Measurements from ENCODE around the gene BRD1. TPM values are rescaled to one million over a fixed set of nuclear protein-coding genes. Genes with fewer than 3 reads are reported as not detected.
A peak's percentile ranks its signal among the peaks of the same experiment; 100 is the strongest.

BRD1 gene
- total RNA-seq, 4 donors from 2014 or later, result 43.4 to 70.5 (median 50.3) TPM

GRCh38 chr22:49807780-49808708 lies 19.6 kb downstream of the BRD1 start:
- Histone ChIP-seq H3K27me3 (no peaks in the 10 kb centered on the region), H3K27ac (peak overlapping the region in 1 of 4 donors; percentile 21), H3K4me1 (peaks cover 0 to 38% (median 8%) of the 10 kb centered on the region in 4 donors), H3K9me3 (no peaks in the 10 kb centered on the region), H3K4me3 (no peak overlapping the region), H3K36me3 (peaks cover 0 to 4% (median 0%) of the 10 kb centered on the region in 4 donors)
- no peak for DNase-seq
- 71 to 84% methylated on average over 13 to 14 of the region's 14 CpGs for WGBS, 2 donors (ENCODE audit: low coverage in 1 of 2)
- in situ Hi-C loops (cut with MboI; ENCODE audit: low pct_ligation_motif_present in 1 of 4, low pct_unique_long_range_greater_than_20kb in 1 of 4, low sequenced_read_pairs in 3 of 4), result no loop called here
- intact Hi-C loops (cut with DNase I; ENCODE audit: low total_unique reads), result no loop called here
- no peak for TF ChIP-seq CTCF (IDR thresholded peaks at IDR 0.05)

GRCh38 chr22:49807129-49807528 lies 20.5 kb downstream of the BRD1 start:
- H3K4me3 ChIP-seq, result no peak overlapping the region
- DNase-seq, result no peak
- TF ChIP-seq POLR2A (IDR thresholded peaks at IDR 0.05) (no peak), POLR2AphosphoS5 (IDR thresholded peaks at IDR 0.05) (no peak), CTCF (IDR thresholded peaks at IDR 0.05) (no peak), EP300 (IDR thresholded peaks at IDR 0.05; ENCODE audit: low read depth) (no peak)
- in situ Hi-C loops (cut with MboI; ENCODE audit: low pct_ligation_motif_present in 1 of 4, low pct_unique_long_range_greater_than_20kb in 1 of 4, low sequenced_read_pairs in 3 of 4) (no loop called here), intact Hi-C loops (cut with DNase I; ENCODE audit: low total_unique reads) (no loop called here)
- no peaks in the 10 kb centered on the region for H3K9me3 ChIP-seq
- H3K36me3 ChIP-seq, result peaks cover 0 to 4% (median 0%) of the 10 kb centered on the region in 4 donors
- peaks cover 0 to 33% (median 6%) of the 10 kb centered on the region in 4 donors for H3K4me1 ChIP-seq
- no peaks in the 10 kb centered on the region for H3K27me3 ChIP-seq
- no peak overlapping the region for H3K27ac ChIP-seq
- 95 to 96% methylated on average over 8 of the region's 8 CpGs for WGBS, 2 donors (ENCODE audit: low coverage in 1 of 2)

- Histone ChIP-seq H3K27ac (no peak overlapping the region), H3K9me3 (no peaks in the 10 kb centered on the region), H3K4me3 (no peak overlapping the region), H3K4me1 (peaks cover 6 to 12% (median 8%) of the 10 kb centered on the region in 4 donors), H3K27me3 (no peaks in the 10 kb centered on the region), H3K36me3 (peaks cover 0 to 4% (median 0%) of the 10 kb centered on the region in 4 donors)
- WGBS, 2 donors (ENCODE audit: low coverage in 1 of 2), result 94 to 100% methylated on average over 3 to 27 of the region's 28 CpGs
- TF ChIP-seq EP300 (IDR thresholded peaks at IDR 0.05; ENCODE audit: low read depth) (no peak), POLR2A (IDR thresholded peaks at IDR 0.05) (no peak), CTCF (IDR thresholded peaks at IDR 0.05) (no peak), POLR2AphosphoS5 (IDR thresholded peaks at IDR 0.05) (no peak)
- in situ Hi-C loops (cut with MboI; ENCODE audit: low pct_ligation_motif_present in 1 of 4, low pct_unique_long_range_greater_than_20kb in 1 of 4, low sequenced_read_pairs in 3 of 4), result no loop called here
- intact Hi-C loops (cut with DNase I; ENCODE audit: low total_unique reads), result no loop called here
- DNase-seq, result no peak
Measured at GRCh38 chr22:49803737-49804375, 23.8 kb downstream of the BRD1 start.

GRCh38 chr22:49803134-49803533 lies 24.5 kb downstream of the BRD1 start:
- Histone ChIP-seq H3K27me3 (no peaks in the 10 kb centered on the region), H3K36me3 (peaks cover 0 to 10% (median 0%) of the 10 kb centered on the region in 4 donors), H3K4me1 (peaks cover 4 to 8% (median 6%) of the 10 kb centered on the region in 4 donors), H3K27ac (no peak overlapping the region), H3K4me3 (no peak overlapping the region), H3K9me3 (no peaks in the 10 kb centered on the region)
- TF ChIP-seq POLR2AphosphoS5 (IDR thresholded peaks at IDR 0.05) (no peak), POLR2A (IDR thresholded peaks at IDR 0.05) (no peak), CTCF (IDR thresholded peaks at IDR 0.05) (no peak), EP300 (IDR thresholded peaks at IDR 0.05; ENCODE audit: low read depth) (no peak)
- in situ Hi-C loops (cut with MboI; ENCODE audit: low pct_ligation_motif_present in 1 of 4, low pct_unique_long_range_greater_than_20kb in 1 of 4, low sequenced_read_pairs in 3 of 4) (no loop called here), intact Hi-C loops (cut with DNase I; ENCODE audit: low total_unique reads) (no loop called here)
- WGBS, 2 donors (ENCODE audit: low coverage in 1 of 2), result 86% methylated on average over 18 of the region's 18 CpGs; no CpG with 5 or more reads in 1 of the 2 donors
- no peak for DNase-seq

Measured in transverse colon (tissue), 4 donors.